Measurements from ENCODE around the gene CRYL1. TPM values are rescaled to one million over a fixed set of nuclear protein-coding genes. Genes with fewer than 3 reads are reported as not detected.

Gene CRYL1
- total and polyA plus RNA-seq, 2 of the 13 experiments (the other 11 are each of a cell fraction or from before 2014, with no cell fraction given), result 57.2 to 115 TPM

GRCh38 chr13:20525601-20526544 is at the start of gene CRYL1 (continued):
- 0 out of 2 replicates have a peak, but pooled peaks have one; percentile 7 for TF ChIP-seq ZFP36L1 (CRISPR knock-in tag; IDR thresholded peaks at IDR 0.05)
- no peak for TF ChIP-seq NR2F6 (IDR thresholded peaks at IDR 0.05)
- no peak for TF ChIP-seq NR2F6 (CRISPR knock-in tag; IDR thresholded peaks at IDR 0.05)
- TF ChIP-seq TCF7 (IDR thresholded peaks at IDR 0.05; ENCODE audit: low read depth), result no peak
- peak; percentile 94; the same call in 1 of the 2 replicates for TF ChIP-seq ZNF546 (CRISPR knock-in tag; conservative IDR thresholded peaks at IDR 0.05)
- TF ChIP-seq NRL (CRISPR knock-in tag; IDR thresholded peaks at IDR 0.05; ENCODE audit: borderline replicate concordance), result 0 out of 2 replicates have a peak, but pooled peaks have one; percentile 20
- TF ChIP-seq RAD21 (CRISPR knock-in tag; IDR thresholded peaks at IDR 0.05), result peak; percentile 49; the same call in 1 of the 2 replicates
- no peak for TF ChIP-seq NR2C2 (CRISPR knock-in tag; IDR thresholded peaks at IDR 0.05; ENCODE audit: borderline replicate concordance)
- TF ChIP-seq ZBTB14 (CRISPR knock-in tag; IDR thresholded peaks at IDR 0.05), result peak; percentile 80
- TF ChIP-seq, protein P1, sequence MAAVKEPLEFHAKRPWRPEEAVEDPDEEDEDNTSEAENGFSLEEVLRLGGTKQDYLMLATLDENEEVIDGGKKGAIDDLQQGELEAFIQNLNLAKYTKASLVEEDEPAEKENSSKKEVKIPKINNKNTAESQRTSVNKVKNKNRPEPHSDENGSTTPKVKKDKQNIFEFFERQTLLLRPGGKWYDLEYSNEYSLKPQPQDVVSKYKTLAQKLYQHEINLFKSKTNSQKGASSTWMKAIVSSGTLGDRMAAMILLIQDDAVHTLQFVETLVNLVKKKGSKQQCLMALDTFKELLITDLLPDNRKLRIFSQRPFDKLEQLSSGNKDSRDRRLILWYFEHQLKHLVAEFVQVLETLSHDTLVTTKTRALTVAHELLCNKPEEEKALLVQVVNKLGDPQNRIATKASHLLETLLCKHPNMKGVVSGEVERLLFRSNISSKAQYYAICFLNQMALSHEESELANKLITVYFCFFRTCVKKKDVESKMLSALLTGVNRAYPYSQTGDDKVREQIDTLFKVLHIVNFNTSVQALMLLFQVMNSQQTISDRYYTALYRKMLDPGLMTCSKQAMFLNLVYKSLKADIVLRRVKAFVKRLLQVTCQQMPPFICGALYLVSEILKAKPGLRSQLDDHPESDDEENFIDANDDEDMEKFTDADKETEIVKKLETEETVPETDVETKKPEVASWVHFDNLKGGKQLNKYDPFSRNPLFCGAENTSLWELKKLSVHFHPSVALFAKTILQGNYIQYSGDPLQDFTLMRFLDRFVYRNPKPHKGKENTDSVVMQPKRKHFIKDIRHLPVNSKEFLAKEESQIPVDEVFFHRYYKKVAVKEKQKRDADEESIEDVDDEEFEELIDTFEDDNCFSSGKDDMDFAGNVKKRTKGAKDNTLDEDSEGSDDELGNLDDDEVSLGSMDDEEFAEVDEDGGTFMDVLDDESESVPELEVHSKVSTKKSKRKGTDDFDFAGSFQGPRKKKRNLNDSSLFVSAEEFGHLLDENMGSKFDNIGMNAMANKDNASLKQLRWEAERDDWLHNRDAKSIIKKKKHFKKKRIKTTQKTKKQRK (IDR thresholded peaks at IDR 0.05; ENCODE audit: low read length), result no peak
- no peak for TF ChIP-seq MAF1 (CRISPR knock-in tag; IDR thresholded peaks at IDR 0.05; ENCODE audit: borderline replicate concordance)
- 0 out of 2 replicates have a peak, but pooled peaks have one; percentile 55 for TF ChIP-seq ZNF256 (CRISPR knock-in tag; conservative IDR thresholded peaks at IDR 0.05)
- TF ChIP-seq THYN1 (CRISPR knock-in tag; IDR thresholded peaks at IDR 0.05; ENCODE audit: borderline replicate concordance, low read depth), result no peak
- TF ChIP-seq PLRG1 (conservative IDR thresholded peaks at IDR 0.05), result no peak
- no peak; the same call in 2 of the 3 replicates for TF ChIP-seq MXI1 (IDR thresholded peaks at IDR 0.05; ENCODE audit: borderline replicate concordance, low read depth, low read length)
- TF ChIP-seq, protein P2, sequence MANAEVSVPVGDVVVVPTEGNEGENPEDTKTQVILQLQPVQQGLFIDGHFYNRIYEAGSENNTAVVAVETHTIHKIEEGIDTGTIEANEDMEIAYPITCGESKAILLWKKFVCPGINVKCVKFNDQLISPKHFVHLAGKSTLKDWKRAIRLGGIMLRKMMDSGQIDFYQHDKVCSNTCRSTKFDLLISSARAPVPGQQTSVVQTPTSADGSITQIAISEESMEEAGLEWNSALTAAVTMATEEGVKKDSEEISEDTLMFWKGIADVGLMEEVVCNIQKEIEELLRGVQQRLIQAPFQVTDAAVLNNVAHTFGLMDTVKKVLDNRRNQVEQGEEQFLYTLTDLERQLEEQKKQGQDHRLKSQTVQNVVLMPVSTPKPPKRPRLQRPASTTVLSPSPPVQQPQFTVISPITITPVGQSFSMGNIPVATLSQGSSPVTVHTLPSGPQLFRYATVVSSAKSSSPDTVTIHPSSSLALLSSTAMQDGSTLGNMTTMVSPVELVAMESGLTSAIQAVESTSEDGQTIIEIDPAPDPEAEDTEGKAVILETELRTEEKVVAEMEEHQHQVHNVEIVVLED (CRISPR knock-in tag; IDR thresholded peaks at IDR 0.05; ENCODE audit: borderline replicate concordance), result peak; percentile 13; the same call in 1 of the 2 replicates
- TF ChIP-seq RBAK (CRISPR knock-in tag; IDR thresholded peaks at IDR 0.05), result no peak
- TF ChIP-seq, protein P3, sequence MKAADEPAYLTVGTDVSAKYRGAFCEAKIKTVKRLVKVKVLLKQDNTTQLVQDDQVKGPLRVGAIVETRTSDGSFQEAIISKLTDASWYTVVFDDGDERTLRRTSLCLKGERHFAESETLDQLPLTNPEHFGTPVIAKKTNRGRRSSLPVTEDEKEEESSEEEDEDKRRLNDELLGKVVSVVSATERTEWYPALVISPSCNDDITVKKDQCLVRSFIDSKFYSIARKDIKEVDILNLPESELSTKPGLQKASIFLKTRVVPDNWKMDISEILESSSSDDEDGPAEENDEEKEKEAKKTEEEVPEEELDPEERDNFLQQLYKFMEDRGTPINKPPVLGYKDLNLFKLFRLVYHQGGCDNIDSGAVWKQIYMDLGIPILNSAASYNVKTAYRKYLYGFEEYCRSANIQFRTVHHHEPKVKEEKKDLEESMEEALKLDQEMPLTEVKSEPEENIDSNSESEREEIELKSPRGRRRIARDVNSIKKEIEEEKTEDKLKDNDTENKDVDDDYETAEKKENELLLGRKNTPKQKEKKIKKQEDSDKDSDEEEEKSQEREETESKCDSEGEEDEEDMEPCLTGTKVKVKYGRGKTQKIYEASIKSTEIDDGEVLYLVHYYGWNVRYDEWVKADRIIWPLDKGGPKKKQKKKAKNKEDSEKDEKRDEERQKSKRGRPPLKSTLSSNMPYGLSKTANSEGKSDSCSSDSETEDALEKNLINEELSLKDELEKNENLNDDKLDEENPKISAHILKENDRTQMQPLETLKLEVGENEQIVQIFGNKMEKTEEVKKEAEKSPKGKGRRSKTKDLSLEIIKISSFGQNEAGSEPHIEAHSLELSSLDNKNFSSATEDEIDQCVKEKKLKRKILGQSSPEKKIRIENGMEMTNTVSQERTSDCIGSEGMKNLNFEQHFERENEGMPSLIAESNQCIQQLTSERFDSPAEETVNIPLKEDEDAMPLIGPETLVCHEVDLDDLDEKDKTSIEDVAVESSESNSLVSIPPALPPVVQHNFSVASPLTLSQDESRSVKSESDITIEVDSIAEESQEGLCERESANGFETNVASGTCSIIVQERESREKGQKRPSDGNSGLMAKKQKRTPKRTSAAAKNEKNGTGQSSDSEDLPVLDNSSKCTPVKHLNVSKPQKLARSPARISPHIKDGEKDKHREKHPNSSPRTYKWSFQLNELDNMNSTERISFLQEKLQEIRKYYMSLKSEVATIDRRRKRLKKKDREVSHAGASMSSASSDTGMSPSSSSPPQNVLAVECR (CRISPR knock-in tag; IDR thresholded peaks at IDR 0.05; ENCODE audit: borderline replicate concordance), result peak; percentile 67; the same call in 1 of the 2 replicates

Data from HepG2 (cell line).